Activated T-helper 1 cell treated with Interleukin-2 at 50 U/mL for 16 hours (primary cell): ENCODE measurements around the gene LSP1.

ENCODE experiments used
- DNase-seq: peaks from one replicate; pipeline ENCODE4 v3.0.0-alpha.2; 2020; ENCODE audit warnings: low read depth

The LSP1 gene

GRCh38 chr11:1837171-1838076 lies 15.5 kb upstream of the LSP1 start:
- peak; percentile 69 for DNase-seq

GRCh38 chr11:1838077-1838425 lies 14.8 kb upstream of the LSP1 start:
- no peak for DNase-seq

GRCh38 chr11:1838426-1839144 lies 14.3 kb upstream of the LSP1 start, which contains the start of gene TNNI2:
Gene TNNI2, plus strand, starts transcription at chr11:1838981. Its CDS starts 716 bp downstream, at chr11:1839697.
- no peak for DNase-seq

DNA sequence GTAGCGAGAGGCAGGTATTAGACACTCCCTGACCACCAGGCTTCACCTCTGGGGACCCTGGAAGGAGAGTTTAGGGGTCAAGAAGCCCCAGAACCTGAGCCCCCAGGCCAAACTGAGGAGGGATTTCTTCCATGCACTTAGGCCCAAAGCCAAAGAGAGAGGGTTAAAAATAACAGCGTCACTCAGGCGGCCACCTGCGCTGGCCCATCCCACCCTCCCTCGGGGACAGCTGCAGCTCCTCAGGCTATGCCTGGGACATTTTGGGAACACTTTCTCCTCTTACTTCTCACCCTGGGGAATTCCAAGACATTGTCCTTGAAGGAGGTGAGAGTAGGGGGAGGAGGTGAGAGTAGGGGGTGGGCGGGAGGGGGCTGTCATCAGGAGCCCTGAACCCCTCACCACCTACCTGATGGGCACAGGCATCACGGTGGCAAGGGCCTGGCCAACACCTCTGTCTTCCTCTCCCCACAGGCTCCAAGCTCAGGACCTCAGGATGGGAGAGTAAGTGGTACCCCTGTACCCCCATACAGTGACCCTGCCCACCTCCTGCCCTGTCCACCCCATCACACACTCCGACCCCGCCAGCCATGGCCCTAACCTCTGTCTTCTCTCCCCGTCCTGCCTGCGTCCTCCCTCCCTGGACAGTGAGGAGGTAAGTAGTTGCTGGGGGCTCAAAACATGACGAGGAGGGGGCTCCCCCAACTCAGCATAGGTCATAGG lies 13.5 kb upstream of the LSP1 start:
- no peak for DNase-seq

GRCh38 chr11:1839924-1840779 lies 12.7 kb upstream of the LSP1 start:
- no peak for DNase-seq

DNA sequence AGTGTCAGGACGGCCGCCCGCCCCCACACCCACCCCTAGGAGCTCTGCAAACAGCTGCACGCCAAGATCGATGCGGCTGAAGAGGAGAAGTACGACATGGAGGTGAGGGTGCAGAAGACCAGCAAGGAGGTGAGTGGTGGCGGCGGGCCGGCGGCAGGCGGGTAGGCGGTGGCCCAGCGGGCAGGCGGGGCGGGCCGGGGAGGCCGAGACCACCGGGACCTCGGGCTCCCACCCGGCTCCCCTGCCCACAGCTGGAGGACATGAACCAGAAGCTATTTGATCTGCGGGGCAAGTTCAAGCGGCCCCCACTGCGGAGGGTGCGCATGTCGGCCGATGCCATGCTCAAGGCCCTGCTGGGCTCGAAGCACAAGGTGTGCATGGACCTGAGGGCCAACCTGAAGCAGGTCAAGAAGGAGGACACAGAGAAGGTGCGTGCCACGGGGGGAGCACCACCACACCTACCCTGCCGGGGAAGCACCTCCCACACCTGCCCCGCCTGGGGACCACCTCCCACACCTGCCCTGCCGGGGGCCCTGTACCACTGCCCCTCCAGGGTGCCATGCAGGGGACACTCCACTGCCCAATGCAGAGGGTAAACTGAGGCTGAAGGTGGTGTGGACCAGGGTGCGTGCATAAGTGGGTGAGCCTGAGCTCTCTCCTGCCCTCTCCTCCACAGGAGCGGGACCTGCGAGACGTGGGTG lies 12.0 kb upstream of the LSP1 start:
- DNase-seq = no peak

- DNase-seq = no peak
Observed at GRCh38 chr11:1841511-1842148, 11.3 kb upstream of the LSP1 start.

DNA sequence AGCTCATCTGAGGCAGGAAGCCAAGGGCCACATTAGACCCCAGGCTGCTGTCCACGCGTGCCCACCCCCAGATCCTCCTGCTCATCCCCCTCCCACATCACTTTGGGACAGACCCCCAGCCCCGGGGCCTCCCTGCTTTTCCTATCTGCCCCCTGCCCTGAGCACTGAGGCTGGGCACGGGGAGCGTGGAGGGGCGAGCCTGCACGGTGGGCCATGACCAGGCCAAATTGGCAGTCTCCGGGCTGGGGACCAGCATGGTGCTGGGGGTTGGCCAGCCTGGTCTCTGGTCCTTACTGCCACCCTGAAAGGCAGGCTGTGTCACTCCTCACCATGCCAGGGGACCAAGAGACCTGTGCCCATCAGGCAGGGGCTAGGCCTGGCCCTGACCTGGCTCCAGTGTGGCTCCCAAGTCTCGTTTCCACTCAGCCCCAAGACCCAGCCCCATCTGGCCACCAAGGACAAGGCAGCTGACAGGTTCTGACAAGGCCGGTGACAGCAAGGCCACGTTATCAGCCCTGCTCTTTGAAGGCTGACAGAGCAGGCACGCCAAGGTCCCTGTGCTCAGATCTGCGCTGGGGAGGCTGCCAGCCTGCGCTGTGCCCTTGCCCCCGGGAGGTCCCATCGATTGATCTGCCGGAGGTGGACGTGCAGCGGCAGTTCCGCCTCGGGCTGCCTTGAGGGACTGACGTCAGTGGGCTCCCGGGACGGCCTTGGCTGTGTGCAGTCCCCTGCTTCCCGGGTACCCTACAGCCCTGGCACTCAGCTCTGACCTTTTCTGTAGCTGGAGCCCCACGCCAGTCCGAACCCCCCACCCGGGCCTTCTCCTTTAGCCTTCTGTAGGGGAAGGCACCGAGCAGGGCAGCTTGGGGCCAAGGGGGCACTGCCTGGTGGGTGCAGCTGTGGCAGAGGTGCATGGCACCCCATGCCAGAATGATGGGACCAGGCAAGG lies 10.5 kb upstream of the LSP1 start:
- DNase-seq = no peak

DNA sequence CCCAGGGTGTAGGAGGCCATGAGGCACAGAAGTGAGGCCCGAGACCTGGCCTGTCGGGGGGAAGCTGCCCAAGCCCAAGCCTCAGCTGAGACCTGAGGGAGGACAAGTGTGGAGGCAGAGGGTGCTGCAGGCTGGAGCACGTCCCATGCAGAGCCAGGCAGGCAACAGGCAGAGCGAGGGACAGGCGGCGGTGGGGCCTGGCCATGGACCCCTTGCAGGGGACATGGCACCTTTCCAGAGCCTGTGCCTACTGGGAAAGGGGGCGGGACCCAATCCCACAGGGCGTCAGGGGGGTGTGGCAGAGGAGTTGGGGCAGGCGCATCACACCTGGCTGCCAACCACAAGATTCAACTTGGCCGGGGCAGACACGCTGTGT lies 9.8 kb upstream of the LSP1 start:
- no peak for DNase-seq

- DNase-seq = no peak
Observed at GRCh38 chr11:1843796-1844195, 9.1 kb upstream of the LSP1 start.

DNA sequence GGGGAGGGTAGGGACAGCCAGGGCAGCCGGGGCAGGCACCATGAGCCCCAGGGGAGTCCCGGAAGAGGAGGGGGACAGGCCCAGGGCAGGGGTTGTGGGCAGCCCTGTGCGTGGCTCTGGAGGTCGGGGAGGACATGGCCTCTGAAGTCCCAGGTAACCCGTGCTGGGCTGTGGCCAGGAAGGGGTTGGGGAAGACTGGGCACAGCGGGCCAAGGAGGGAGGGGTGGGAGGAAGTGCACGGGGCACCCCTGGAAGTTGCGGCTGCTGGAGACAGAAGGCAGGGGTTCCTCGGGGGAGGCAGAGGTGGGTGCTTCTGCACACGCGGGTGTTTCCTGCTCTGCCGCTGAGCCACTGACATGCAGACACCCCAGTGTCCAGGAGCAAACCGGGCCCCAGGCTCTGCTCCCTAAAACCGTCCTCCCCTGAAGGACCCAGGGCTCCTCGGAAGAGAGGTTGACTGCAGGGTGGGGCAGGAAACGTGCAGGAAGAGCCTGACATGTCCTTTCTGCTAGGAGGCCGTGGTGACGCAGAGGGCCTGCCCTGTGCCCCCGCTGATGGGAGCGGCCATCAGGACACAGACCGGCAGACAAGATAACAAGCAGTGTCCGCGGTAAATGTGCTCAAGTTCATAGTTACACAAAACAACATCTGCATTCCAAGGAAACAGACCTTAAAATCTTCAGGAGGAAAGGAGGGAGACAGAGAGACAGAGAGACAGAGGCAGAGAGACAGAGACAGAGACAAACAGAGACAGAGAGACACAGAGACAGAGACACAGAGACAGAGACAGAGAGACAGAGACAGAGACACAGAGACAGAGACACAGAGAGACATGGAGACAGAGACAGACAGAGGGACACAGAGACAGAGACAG lies 8.4 kb upstream of the LSP1 start:
- peak; percentile 32 for DNase-seq

- no peak for DNase-seq
Observed at GRCh38 chr11:1845095-1845429, 7.8 kb upstream of the LSP1 start.

GRCh38 chr11:1845561-1846452 lies 7.1 kb upstream of the LSP1 start:
- no peak for DNase-seq

GRCh38 chr11:1846453-1846932 lies 6.4 kb upstream of the LSP1 start:
- DNase-seq = no peak

DNA sequence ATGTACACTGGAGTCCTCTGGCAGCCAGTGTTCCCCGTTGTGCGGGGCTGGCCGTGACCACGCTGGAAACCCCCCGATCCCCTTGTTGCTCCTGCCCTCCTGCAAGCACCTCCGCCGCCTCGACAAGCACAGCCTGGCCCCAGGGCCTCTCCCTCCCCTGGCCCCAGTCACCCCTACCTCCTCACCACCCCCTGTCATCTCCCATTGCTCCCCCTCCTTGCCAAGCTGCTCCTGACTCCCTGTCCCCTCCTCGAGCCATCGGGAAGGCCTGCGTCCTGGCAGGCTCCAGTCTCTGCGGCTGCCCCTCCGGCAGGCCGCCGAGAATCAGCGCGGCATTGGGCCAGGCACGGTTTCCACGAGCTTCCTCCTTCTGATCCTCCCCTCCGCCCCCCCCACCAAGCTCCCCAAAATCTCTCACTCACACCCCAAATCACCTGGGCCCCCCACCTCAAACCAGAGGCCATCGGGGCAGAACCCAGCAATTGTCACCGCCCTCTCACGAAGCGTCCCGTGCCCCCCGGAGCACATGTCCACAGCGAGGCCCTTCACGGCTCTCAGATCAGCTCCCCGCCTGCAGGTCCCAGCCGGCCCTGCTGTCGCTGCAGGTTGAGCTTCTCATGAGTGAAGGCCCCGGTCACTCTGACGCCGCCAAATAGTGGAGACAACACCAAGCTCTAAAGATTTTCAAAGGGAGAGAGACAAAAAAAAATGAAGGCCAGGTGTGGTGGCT lies 5.7 kb upstream of the LSP1 start:
- DNase-seq = no peak

GRCh38 chr11:1847926-1848639 lies 4.8 kb upstream of the LSP1 start:
- no peak for DNase-seq
